ENCODE measurements around the gene LCP1.
"Not testable (repeated sequence)": the region's sequence is repeated elsewhere in the genome, so short reads cannot be mapped to it uniquely, and the experiment has no call there.

LCP1 gene

GRCh38 chr13:46181377-46181839, 569 bp downstream of the LCP1 start:
- DNase-seq (ENCODE audit: low read depth): no peak

DNA sequence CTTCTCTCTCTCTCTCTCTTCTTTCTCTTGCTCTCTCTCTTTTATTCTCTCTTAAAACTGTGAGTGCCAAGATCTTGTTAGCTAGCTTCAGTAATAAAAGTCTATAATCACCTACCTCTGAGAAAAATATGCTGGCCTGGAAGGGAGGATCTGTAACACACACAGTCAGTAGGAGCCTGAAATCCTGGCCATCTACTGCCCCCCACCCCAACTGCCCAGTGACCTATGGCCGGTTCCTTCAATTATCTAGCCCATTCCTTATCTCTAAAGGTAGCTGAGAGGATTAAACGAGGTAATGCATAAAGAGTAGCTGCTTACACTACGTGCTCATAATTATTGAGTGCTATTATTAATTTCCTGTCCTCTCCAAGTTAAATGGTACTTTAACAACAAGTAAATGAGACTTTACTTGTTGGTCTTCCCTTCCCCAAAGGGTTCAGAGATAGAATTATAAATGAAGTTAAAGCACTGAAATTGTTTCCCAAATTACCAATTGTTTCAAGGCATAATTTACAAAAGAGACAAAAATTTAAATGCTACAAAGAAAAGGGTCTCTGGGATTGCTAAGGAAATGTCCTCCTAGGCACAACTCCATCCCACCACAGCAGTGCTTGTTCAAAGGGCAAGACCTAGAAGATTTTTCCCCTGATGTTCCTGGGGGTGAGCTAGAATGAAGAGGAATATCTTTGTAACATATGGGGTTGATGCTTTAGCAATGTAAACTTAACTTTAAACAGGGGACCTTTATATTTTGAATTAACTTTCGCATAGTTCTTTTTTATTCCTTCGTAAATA, 1.8 kb downstream of the LCP1 start:
- DNase-seq (ENCODE audit: low read depth): no peak

DNA sequence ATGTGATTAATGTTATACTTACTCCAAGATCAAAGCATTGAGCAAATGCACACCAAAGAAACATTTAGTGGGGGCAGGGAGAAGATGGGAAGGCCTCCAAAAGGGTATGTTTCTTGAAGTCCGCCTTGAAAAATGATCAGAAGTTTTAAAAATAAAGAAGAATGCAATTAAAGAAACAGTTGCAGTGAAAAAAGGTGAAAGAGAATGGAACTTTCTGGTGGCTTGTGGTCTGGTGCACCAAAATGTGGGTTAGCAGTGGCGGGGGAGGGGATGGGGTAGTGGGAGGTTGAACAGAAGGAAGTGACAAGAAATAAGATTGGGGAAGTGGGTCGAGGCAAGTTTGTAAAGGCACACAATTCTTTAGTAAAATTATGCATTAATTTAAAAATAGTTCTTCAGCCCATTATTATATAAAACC, 2.5 kb downstream of the LCP1 start:
- no peak for DNase-seq (ENCODE audit: low read depth)

DNA sequence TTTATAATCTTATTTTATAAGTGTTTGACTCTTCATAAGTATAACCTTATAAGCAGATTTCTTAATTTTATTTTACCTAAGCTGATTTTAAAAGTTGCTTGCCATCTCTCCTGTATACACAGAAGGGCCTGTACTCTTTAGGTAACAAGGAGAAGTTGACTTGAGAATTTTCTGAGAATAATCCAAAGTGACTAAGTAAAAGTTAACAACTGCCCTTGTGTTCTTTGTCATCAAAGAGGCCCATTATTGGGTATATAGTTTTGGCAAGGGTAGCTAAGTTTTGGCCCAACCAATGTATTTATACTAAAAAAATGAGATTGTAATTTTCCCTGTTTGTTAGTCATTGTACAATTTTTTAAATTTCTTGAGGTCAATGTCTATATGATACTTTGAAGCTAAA, 3.2 kb downstream of the LCP1 start:
- DNase-seq (ENCODE audit: low read depth): no peak

DNA sequence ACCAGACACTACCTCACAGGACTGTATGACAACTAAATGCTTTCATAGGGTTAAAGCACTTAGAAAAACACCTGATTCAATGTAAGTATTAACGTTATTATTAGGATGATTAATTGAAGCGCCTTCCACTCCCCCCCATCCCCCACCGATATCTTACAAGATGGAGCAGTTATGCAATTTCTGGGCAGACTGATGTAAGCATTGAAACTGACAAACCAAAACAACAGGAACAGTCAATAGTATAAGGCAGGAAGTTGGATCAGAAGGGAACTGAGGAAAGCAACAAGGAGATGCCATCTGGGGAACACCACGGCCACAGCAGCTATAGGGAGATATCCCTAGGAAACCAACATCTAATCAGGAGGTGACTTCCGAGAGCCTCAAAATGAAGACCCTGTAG, 3.8 kb downstream of the LCP1 start:
- DNase-seq (ENCODE audit: low read depth): no peak

DNA sequence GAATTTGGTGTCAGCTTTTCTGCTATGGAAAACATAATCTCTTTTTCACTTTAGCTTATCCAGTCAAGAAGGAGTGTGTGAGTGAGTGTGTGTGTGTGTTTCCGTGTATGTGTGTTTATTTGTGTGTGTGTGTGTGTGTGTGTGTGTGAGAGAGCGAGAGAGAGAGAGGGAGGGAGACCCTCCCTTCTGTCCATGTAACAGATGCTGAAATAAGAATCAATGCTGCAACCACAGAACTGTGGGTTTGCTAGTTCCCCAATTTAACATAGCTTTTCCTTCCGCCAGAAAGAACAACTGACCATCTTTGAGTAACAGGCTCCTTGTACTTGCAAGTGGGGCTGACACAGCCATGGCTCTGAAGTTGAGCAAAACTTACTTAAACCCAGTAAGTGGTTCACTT, 5.2 kb downstream of the LCP1 start:
- DNase-seq (ENCODE audit: low read depth): no peak

DNA sequence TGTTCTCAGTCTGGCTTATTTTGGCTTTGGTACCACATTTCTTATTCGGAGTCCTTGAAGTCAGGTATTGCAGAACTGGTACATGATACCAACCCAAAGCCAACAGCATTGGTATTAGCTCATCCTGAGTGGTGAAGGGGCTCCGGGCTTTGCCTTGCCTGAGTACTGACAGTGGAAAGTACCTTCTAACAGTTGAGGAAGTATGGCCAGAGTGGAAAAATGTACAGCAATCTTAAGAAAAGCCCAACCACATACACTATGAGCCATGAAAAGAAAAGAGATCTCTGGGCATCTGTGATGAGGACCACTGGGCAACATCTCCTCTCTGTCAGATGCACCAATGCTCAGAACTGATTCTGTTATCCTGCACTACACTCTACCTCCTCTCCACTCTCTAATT, 8.3 kb downstream of the LCP1 start:
- no peak for DNase-seq (ENCODE audit: low read depth)

GRCh38 chr13:46172531-46172991, 9.4 kb downstream of the LCP1 start:
- DNase-seq (ENCODE audit: low read depth): no peak

GRCh38 chr13:46171739-46172138, 10.2 kb downstream of the LCP1 start:
- DNase-seq (ENCODE audit: low read depth): no peak

GRCh38 chr13:46171217-46171616, 10.8 kb downstream of the LCP1 start:
- DNase-seq (ENCODE audit: low read depth): no peak

DNA sequence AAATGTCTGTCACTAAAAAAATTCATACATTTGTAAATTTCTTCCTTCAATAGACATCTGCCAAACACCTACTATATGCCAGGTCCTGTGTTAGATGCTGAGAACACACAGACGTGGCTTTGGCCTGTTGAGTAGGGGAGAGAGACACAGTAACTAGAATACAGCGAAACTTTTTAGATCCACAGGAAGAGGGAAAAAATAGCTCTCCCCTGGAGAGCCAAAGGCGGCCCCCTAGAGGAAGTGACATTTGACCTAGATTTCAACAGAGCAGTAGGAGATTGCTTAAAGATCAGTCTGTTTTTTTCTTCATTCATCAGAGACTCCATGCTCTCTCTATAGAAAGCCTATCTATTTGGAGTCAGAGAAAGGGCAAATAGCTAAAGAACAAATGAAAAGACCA, 11.3 kb downstream of the LCP1 start:
- DNase-seq (ENCODE audit: low read depth): no peak

DNA sequence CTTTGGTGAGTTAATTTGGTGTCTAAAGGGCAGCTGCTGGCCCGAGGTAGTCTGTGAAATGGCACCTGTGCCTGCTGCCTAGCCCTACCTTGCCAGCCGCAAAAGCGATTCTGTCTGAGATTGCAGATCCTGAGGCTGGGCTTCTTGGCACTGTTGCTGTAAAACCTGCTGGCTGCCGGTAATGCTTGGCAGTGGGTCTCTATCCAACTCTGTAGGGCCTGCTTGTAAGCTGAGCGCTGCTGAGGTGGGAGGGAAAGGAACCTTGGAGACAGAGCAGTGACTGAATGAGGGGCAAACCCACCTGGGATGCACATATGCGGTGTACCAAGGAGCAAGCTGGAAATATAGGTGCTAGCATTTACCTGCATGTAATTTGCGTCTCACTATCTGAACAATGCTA, 11.7 kb downstream of the LCP1 start:
- DNase-seq (ENCODE audit: low read depth): no peak

DNA sequence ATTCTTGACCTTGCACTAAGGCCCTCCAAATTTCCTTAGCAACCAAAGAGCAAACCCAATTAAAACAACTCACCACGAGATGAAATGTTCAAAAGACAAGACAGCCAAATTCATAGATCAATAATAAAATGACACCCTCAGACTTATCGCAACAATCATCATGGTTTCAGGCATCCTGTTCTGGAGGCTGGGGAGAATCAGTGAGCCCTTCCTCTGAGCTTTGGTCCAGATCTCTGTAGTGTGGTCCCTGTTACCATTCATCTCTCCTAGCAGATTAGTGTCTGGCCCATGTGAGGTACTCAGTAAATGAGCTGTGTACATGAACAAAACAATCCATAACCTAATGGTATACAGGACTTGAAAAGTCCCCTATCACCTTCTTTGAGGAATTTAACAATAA, 12.2 kb downstream of the LCP1 start:
- no peak for DNase-seq (ENCODE audit: low read depth)

- DNase-seq (ENCODE audit: low read depth): no peak
Measured at GRCh38 chr13:46168783-46169182, 13.2 kb downstream of the LCP1 start.

DNA sequence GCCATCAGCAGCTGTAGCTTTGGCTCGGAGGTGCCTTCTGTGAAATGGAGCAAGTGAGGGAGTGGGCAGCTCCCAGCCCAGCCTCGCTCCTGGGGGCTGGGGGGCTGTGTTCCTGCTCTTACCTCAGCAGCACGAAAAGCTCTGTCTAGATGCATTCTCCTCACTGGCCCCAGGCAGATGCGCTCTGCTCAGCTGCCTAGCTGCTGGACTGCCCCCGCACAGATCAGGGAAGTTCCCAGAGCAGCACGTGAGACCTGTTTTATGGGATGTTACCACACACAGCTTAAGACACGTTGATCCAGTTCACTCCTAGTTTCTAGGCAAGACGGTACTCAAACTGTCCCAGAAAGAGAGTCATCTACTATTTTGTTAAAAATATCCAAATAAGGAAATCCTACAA, 13.6 kb downstream of the LCP1 start:
- DNase-seq (ENCODE audit: low read depth): no peak

- DNase-seq (ENCODE audit: low read depth): no peak
Measured at GRCh38 chr13:46166947-46167610, 14.9 kb downstream of the LCP1 start.

DNA sequence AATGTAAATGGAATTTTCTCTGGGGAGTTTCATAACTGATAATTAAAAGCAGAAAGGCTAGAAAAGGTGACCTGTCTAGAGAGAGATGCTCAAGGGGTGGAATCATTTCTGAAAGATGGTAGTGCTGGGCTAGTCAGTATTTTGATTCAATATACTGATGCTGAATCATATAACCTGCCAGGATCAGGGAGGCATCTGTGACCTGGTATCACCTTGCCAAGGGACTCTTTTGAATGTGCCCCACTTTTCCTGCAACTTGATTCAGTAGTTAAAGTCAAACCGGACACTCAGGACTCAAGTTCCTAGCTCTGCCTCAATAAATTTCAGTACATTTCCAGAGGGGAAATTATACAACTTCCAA, 15.8 kb downstream of the LCP1 start:
- no peak for DNase-seq (ENCODE audit: low read depth)

DNA sequence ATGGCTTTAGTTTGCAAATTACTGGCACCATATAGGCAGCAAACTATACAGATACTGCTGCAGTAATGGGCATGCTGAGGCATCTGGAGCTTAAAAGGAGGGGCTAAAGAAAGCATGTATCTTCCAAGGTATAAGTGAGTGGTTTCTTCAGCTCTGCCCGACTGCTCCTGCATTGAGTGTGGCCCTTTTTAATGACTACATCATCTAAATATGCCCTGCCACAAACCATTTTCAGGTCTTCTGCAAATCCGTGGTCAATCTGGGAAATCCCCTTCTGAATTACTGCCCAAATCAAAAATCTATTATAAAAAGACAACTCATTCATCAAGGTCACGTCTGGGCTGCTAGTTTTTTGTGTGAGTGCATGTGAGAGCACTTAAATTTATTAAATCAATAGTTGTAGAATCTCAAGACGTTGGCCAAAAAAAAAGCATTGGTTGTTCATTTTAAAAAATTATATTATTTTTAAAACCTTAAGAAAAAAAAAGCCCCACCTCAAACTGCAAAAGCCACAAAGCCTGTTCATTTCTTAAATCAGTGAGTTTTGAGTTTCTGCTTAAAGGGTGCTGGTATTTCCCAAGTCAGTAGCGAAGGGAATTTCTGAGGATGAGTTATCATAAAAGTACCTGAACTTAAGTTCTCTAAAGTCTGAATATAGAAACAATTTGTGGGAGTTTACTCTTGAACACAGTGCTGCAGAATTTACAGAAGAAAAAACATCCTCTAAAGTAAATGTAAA, 16.3 kb downstream of the LCP1 start:
- DNase-seq (ENCODE audit: low read depth): peak; percentile 13

- no peak for DNase-seq (ENCODE audit: low read depth)
Measured at GRCh38 chr13:46164661-46165060, 17.3 kb downstream of the LCP1 start.

DNA sequence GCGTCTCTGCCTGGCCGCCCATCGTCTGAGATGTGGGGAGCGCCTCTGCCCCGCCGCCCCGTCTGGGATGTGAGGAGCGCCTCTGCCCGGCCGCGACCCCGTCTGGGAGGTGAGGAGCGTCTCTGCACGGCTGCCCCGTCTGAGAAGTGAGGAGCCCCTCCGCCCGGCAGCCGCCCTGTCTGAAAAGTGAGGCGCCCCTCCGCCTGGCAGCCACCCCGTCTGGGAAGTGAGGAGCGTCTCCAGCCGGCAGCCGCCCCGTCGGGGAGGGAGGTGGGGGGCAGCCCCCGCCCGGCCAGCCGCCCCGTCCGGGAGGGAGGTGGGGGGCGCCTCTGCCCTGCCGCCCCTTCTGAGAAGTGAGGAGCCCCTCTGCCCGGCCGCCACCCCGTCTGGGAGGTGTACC, 19.2 kb downstream of the LCP1 start:
- not testable (repeated sequence) for DNase-seq (ENCODE audit: low read depth)

- no peak for DNase-seq (ENCODE audit: low read depth)
Measured at GRCh38 chr13:46160471-46161066, 21.4 kb downstream of the LCP1 start.

DNA sequence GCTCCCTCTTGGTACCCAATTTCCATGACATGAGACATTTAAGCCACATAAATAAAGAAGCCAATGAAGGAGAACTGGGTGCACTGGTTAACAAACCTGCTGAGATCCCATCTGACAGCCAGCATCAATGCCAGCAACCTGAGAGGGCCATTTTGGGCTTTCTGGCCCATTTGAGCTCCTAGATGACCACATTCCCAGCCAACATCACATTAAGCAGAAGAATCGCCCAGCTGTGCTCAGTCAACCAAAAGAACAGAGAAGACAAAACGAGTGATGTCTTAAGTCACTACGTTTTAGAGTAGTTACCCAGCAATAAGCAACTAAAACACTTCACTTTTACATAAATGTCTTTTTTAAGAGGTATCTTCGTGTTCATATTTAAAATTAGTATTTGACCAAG, 21.9 kb downstream of the LCP1 start:
- DNase-seq (ENCODE audit: low read depth): no peak

DNA sequence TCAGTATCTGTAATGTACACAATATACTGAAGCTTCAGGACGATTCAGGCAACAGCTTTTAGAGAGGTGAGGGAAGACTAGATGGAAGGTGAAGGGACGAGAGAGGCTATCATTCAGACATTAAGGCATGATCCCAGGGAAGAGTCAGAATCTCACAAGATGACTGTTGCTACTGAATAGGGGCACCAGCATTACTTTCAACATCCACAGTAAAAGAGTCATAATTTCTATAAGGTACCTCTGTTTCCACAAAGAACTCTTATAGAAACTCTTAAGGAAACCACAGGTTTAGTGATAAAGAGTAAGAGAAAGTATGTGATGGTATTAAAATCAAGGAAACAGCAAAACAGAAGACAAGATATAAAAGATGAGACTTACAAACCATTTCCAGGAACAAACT, 23.0 kb downstream of the LCP1 start:
- DNase-seq (ENCODE audit: low read depth): no peak
